H9 (cell line): Measurements from ENCODE around the gene C1orf159. TPM values are rescaled to one million over a fixed set of nuclear protein-coding genes. Genes with fewer than 3 reads are reported as not detected.

Experiments
- DNase-seq: peaks from one replicate; pipeline ENCODE4 v3.0.0-alpha.2; 2017
- H2AFZ ChIP-seq: one replicate; pipeline ENCODE4 v1.6.1; 2013; ENCODE audit warnings: mild to moderate bottlenecking, low read length, control low read depth, moderate library complexity
- H2AK5ac ChIP-seq: 2 replicates; pipeline ENCODE4 v1.6.1; 2013; ENCODE audit warnings: low read length, control low read depth, mixed read lengths; ENCODE audit not compliant: insufficient read length
- H2BK120ac ChIP-seq: one replicate; pipeline ENCODE4 v1.6.1; 2013; ENCODE audit warnings: low read depth, mild to moderate bottlenecking, low read length, control low read depth, inconsistent platforms; ENCODE audit not compliant: poor library complexity, severe bottlenecking
- H2BK12ac ChIP-seq: 2 replicates; pipeline ENCODE4 v1.6.1; 2013; ENCODE audit warnings: low read length, control low read depth, mixed read lengths, low read depth; ENCODE audit not compliant: insufficient read length
- H2BK15ac ChIP-seq: 2 replicates; pipeline ENCODE4 v1.6.1; 2013; ENCODE audit warnings: low read depth, low read length, control low read depth
- H2BK20ac ChIP-seq: one replicate; pipeline ENCODE4 v1.6.1; 2013; ENCODE audit warnings: low read depth, mild to moderate bottlenecking, low read length, control low read depth, inconsistent platforms; ENCODE audit not compliant: poor library complexity, severe bottlenecking
- H2BK5ac ChIP-seq: 2 replicates; pipeline ENCODE4 v1.6.1; 2013; ENCODE audit warnings: low read length, control low read depth, mixed read lengths; ENCODE audit not compliant: insufficient read length
- H3K14ac ChIP-seq: 2 replicates; pipeline ENCODE4 v1.6.1; 2013; ENCODE audit warnings: low read length, control low read depth; ENCODE audit not compliant: insufficient read depth
- H3K18ac ChIP-seq: 2 replicates; pipeline ENCODE4 v1.6.1; 2013; ENCODE audit warnings: low read depth, mild to moderate bottlenecking, mixed read lengths, low read length, control low read depth; ENCODE audit not compliant: insufficient read length
- H3K23ac ChIP-seq: 2 replicates; pipeline ENCODE4 v1.6.1; 2013; ENCODE audit warnings: low read length, control low read depth, mixed read lengths, low read depth; ENCODE audit not compliant: insufficient read length
- H3K23me2 ChIP-seq: 2 replicates; pipeline ENCODE4 v1.6.1; 2013; ENCODE audit warnings: low read depth, mild to moderate bottlenecking, mixed read lengths, low read length, control low read depth; ENCODE audit not compliant: insufficient read length, poor library complexity, severe bottlenecking
- H3K27ac ChIP-seq: 2 replicates; pipeline ENCODE4 v1.5.1; 2013; ENCODE audit warnings: low read length, control low read depth, mixed read lengths, low read depth; ENCODE audit not compliant: insufficient read length
- H3K27me3 ChIP-seq: 2 replicates; pipeline ENCODE4 v1.6.1; 2013; ENCODE audit warnings: low read length, control low read depth, inconsistent platforms; ENCODE audit not compliant: insufficient read depth
- H3K4ac ChIP-seq: 2 replicates; pipeline ENCODE4 v1.6.1; 2013; ENCODE audit warnings: low read depth, mild to moderate bottlenecking, control low read depth, inconsistent platforms, low read length, moderate library complexity
- H3K4me1 ChIP-seq: 2 replicates; pipeline ENCODE4 v1.6.1; 2013; ENCODE audit warnings: low read length, control low read depth, inconsistent platforms; ENCODE audit not compliant: insufficient read depth
- H3K4me2 ChIP-seq: 2 replicates; pipeline ENCODE4 v1.6.1; 2013; ENCODE audit warnings: low read length, control low read depth, mixed read lengths; ENCODE audit not compliant: insufficient read length, insufficient read depth
- H3K56ac ChIP-seq: 2 replicates; pipeline ENCODE4 v1.6.1; 2013; ENCODE audit warnings: low read depth, mild to moderate bottlenecking, mixed read lengths, low read length, control low read depth; ENCODE audit not compliant: insufficient read length
- H3K79me1 ChIP-seq: 2 replicates; pipeline ENCODE4 v1.6.1; 2013; ENCODE audit warnings: low read depth, mild to moderate bottlenecking, moderate library complexity, low read length, control low read depth, inconsistent platforms; ENCODE audit not compliant: insufficient read depth, poor library complexity, severe bottlenecking
- H3K79me2 ChIP-seq: 2 replicates; pipeline ENCODE4 v1.6.1; 2013; ENCODE audit warnings: low read length, control low read depth, inconsistent platforms; ENCODE audit not compliant: insufficient read depth
- H3K9ac ChIP-seq: 2 replicates; pipeline ENCODE4 v1.6.1; 2013; ENCODE audit warnings: low read length, control low read depth, mixed read lengths; ENCODE audit not compliant: insufficient read length; ENCODE audit errors: extremely low read depth
- H3K9me3 ChIP-seq: one replicate; pipeline ENCODE4 v1.6.1; 2013; ENCODE audit warnings: low read depth, low read length, inconsistent platforms; ENCODE audit not compliant: control insufficient read depth
- H3T11ph ChIP-seq: one replicate; pipeline ENCODE4 v1.6.1; 2013; ENCODE audit warnings: mild to moderate bottlenecking, low read length, control low read depth, inconsistent platforms
- H4K20me1 ChIP-seq: one replicate; pipeline ENCODE4 v1.6.1; 2013; ENCODE audit not compliant: control insufficient read depth, insufficient read length, insufficient read depth
- H4K5ac ChIP-seq: 2 replicates; pipeline ENCODE4 v1.6.1; 2013; ENCODE audit warnings: low read depth, mild to moderate bottlenecking, mixed read lengths, low read length, control low read depth; ENCODE audit not compliant: insufficient read length
- H4K8ac ChIP-seq: replicated peaks from 2 replicates; pipeline ENCODE4 v1.6.1; 2013; ENCODE audit warnings: low read length, control low read depth, mixed read lengths, low read depth; ENCODE audit not compliant: insufficient read length
- H4K91ac ChIP-seq: 2 replicates; pipeline ENCODE4 v1.6.1; 2013; ENCODE audit warnings: low read depth, mild to moderate bottlenecking, moderate library complexity, mixed read lengths, low read length, control low read depth; ENCODE audit not compliant: insufficient read length
- H3K27ac Mint-ChIP-seq, 3 experiments: 2 replicates in 2 of 3; 3 replicates in 1 of 3; pipeline ENCODE4 v1.8.0; 2020 to 2021; ENCODE audit warnings: mixed read lengths in 3 of 3, mild to moderate bottlenecking in 1 of 3, moderate library complexity in 1 of 3
- H3K27me3 Mint-ChIP-seq: 2 replicates; pipeline ENCODE4 v1.8.0; 2021; ENCODE audit warnings: low read depth, mild to moderate bottlenecking, moderate library complexity, mixed read lengths
- H3K36me3 Mint-ChIP-seq, 3 experiments: 2 replicates in 2 of 3; 3 replicates in 1 of 3; pipeline ENCODE4 v1.8.0; 2020 to 2021; ENCODE audit warnings: low read depth in 3 of 3, mixed read lengths in 3 of 3; ENCODE audit not compliant: insufficient read depth in 1 of 3
- H3K4me1 Mint-ChIP-seq, 2 experiments: 2 replicates each; pipeline ENCODE4 v1.8.0; 2020; ENCODE audit warnings: mixed read lengths in 2 of 2
- H3K4me3 Mint-ChIP-seq, 2 experiments: 2 replicates in 1 of 2; 3 replicates in 1 of 2; pipeline ENCODE4 v1.8.0; 2020 to 2021; ENCODE audit warnings: mild to moderate bottlenecking in 2 of 2, mixed read lengths in 2 of 2, moderate library complexity in 1 of 2
- H3K9me3 Mint-ChIP-seq, 2 experiments: 2 replicates in 1 of 2; 3 replicates in 1 of 2; pipeline ENCODE4 v1.8.0; 2020; ENCODE audit warnings: mild to moderate bottlenecking in 2 of 2, mixed read lengths in 2 of 2, moderate library complexity in 1 of 2
- CTCF ChIP-seq: fragments of 200-600 bp; sonication (generic); conservative IDR thresholded peaks from 3 replicates; pipeline ENCODE4 v1.8.0; 2021; ENCODE audit warnings: antibody characterized with exemption, mild to moderate bottlenecking
- WGBS: extraction: QIAGEN DNeasy Blood & Tissue Kit; methylation state at CpG from one replicate; pipeline ENCODE4 v1.1.7; 2013; ENCODE audit warnings: missing lambda C conversion rate, low lambda C conversion rate, mixed read lengths; ENCODE audit not compliant: insufficient read length; ENCODE audit errors: extremely low coverage; 5-methylcytosine and 5-hydroxymethylcytosine counted together
- total RNA-seq: library from RNA; stranded (reverse); gene quantifications from 2 replicates; pipeline ENCODE4 v1.2.1, GENCODE V29; 2021

Gene C1orf159
- total RNA-seq, 1 experiment from 2014 or later = 12.3 TPM

GRCh38 chr1:1130206-1131120 is 14.6 kb upstream of the C1orf159 start:
- H2AK5ac ChIP-seq = no peak overlapping the region
- H3K4me1 Mint-ChIP-seq = peaks cover 5 to 7% of the 10 kb centered on the region in 2 experiments; a peak in 3 of 4 replicates

More at GRCh38 chr1:1130206-1131120, 14.6 kb upstream of the C1orf159 start:
- Histone ChIP-seq H3K56ac (no peak overlapping the region), H3K27ac (no peak overlapping the region), H3K18ac (no peak overlapping the region), H4K91ac (no peak overlapping the region), H2BK12ac (no peak overlapping the region), H3K9me3 (no peaks in the 10 kb centered on the region), H3K79me2 (no peaks in the 10 kb centered on the region), H2BK5ac (no peak overlapping the region), H4K20me1 (no peaks in the 10 kb centered on the region), H2BK20ac (no peak overlapping the region), H2BK15ac (no peak overlapping the region), H4K8ac (no peak overlapping the region), H4K5ac (no peak overlapping the region), H3T11ph (no peak overlapping the region), H3K23ac (no peak overlapping the region), H3K9ac (no peak overlapping the region), H3K4me2 (no peak overlapping the region), H3K4ac (no peak overlapping the region), H2AFZ (no peak overlapping the region), H3K79me1 (no peaks in the 10 kb centered on the region), H3K4me1 (no peaks in the 10 kb centered on the region), H2BK120ac (no peak overlapping the region), H3K27me3 (no peaks in the 10 kb centered on the region), H3K23me2 (no peaks in the 10 kb centered on the region), H3K14ac (no peak overlapping the region)
- no peak for TF ChIP-seq CTCF
- no peaks in the 10 kb centered on the region for H3K36me3 Mint-ChIP-seq
- no peak for DNase-seq
- H3K9me3 Mint-ChIP-seq = no peaks in the 10 kb centered on the region; a peak in 2 of 5 replicates
- peaks cover 15% of the 10 kb centered on the region for H3K27me3 Mint-ChIP-seq
- no CpG with 5 or more reads among the region's 43 CpGs for WGBS
- peak overlapping the region in 2 of 3 experiments; percentile 28 to 59; a peak in 1 of 7 replicates for H3K27ac Mint-ChIP-seq
- H3K4me3 Mint-ChIP-seq = no peak overlapping the region
